HEK293 (cell line): ENCODE data around the gene GDE1.

Experiments
- CTCF ChIA-PET: fragments of 350-600 bp; formaldehyde crosslinking; extraction: SDS; loops from one replicate; lab custom pipeline; 2021; ENCODE audit warnings: antibody characterized with exemption; lab: Yijun Ruan, JAX
- POLR2A ChIA-PET: fragments of 300-600 bp; formaldehyde crosslinking; extraction: SDS; loops from one replicate; lab custom pipeline; 2020; ENCODE audit warnings: antibody characterized with exemption, inconsistent platforms; lab: Yijun Ruan, JAX
- H3K27ac ChIP-seq: fragments of 200-500 bp; sonication (Bioruptor generic); 2 replicates; pipeline ENCODE4 v1.5.1; 2014; ENCODE audit warnings: low read depth, low read length, control low read depth, inconsistent platforms; ENCODE audit errors: extremely low read depth
- H3K36me3 ChIP-seq, 2 experiments: fragments of 200-500 bp in 1 of 2; sonication (Bioruptor generic) in 1 of 2; 1 replicate in 1 of 2; 2 replicates in 1 of 2; pipeline ENCODE4 v1.5.1; 2014 to 2017; ENCODE audit warnings: inconsistent platforms in 2 of 2, low read length in 2 of 2; ENCODE audit not compliant: control insufficient read depth in 2 of 2, insufficient read depth in 1 of 2
- H3K4me1 ChIP-seq: fragments of 200-500 bp; sonication (Bioruptor generic); 2 replicates; pipeline ENCODE4 v1.5.1; 2014; ENCODE audit warnings: mild to moderate bottlenecking, low read length, inconsistent platforms; ENCODE audit not compliant: control insufficient read depth, insufficient read depth
- H3K4me3 ChIP-seq: 2 replicates; pipeline ENCODE4 v1.5.1; 2011; ENCODE audit warnings: low read depth, mild to moderate bottlenecking, control low read depth, low read length, moderate library complexity
- H3K9me3 ChIP-seq: fragments of 200-500 bp; sonication (Bioruptor generic); 2 replicates; pipeline ENCODE4 v1.5.1; 2014; ENCODE audit warnings: low read depth, low read length, inconsistent platforms; ENCODE audit not compliant: control insufficient read depth, insufficient read depth
- FEZF1 ChIP-seq: fragments of 450-650 bp; formaldehyde crosslinking; IDR thresholded peaks from 2 replicates; pipeline ENCODE4 v1.5.1; 2016; ENCODE audit warnings: missing biosample characterization, missing genetic modification characterization
- KLF1 ChIP-seq: fragments of 450-650 bp; formaldehyde crosslinking; IDR thresholded peaks from 2 replicates; pipeline ENCODE4 v1.5.1; 2016; ENCODE audit warnings: missing biosample characterization, missing genetic modification characterization
- KLF16 ChIP-seq: fragments of 450-650 bp; formaldehyde crosslinking; IDR thresholded peaks from 2 replicates; pipeline ENCODE4 v1.5.1; 2017; ENCODE audit warnings: missing biosample characterization, missing genetic modification characterization
- MEIS1 ChIP-seq: sonication (generic); formaldehyde crosslinking; IDR thresholded peaks from 2 replicates; pipeline ENCODE4 v1.8.1; 2022; ENCODE audit warnings: missing genetic modification reagents, mild to moderate bottlenecking, borderline replicate concordance
- MYNN ChIP-seq: fragments of 450-650 bp; formaldehyde crosslinking; IDR thresholded peaks from 2 replicates; pipeline ENCODE4 v1.5.1; 2016; ENCODE audit warnings: missing biosample characterization, missing genetic modification characterization, borderline replicate concordance
- OSR2 ChIP-seq: fragments of 450-650 bp; formaldehyde crosslinking; IDR thresholded peaks from 2 replicates; pipeline ENCODE4 v1.5.1; 2016; ENCODE audit warnings: missing biosample characterization, missing genetic modification characterization
- TCF7L2 ChIP-seq: IDR thresholded peaks from 2 replicates; pipeline ENCODE4 v1.6.1; 2011; ENCODE audit warnings: low read depth, mild to moderate bottlenecking, inconsistent platforms, low read length, moderate library complexity, borderline replicate concordance
- YY2 ChIP-seq: fragments of 450-650 bp; formaldehyde crosslinking; IDR thresholded peaks from 2 replicates; pipeline ENCODE4 v1.5.1; 2016; ENCODE audit warnings: missing biosample characterization, missing genetic modification characterization
- ZBTB21 ChIP-seq: fragments of 450-650 bp; formaldehyde crosslinking; IDR thresholded peaks from 2 replicates; pipeline ENCODE4 v1.5.1; 2017; ENCODE audit warnings: missing biosample characterization, missing genetic modification characterization
- ZFP37 ChIP-seq: fragments of 450-650 bp; formaldehyde crosslinking; IDR thresholded peaks from 2 replicates; pipeline ENCODE4 v1.5.1; 2016; ENCODE audit warnings: missing biosample characterization, missing genetic modification characterization
- ZNF112 ChIP-seq: fragments of 450-650 bp; formaldehyde crosslinking; IDR thresholded peaks from 2 replicates; pipeline ENCODE4 v1.5.0; 2017; ENCODE audit warnings: missing biosample characterization, missing genetic modification characterization
- ZNF140 ChIP-seq: fragments of 450-650 bp; formaldehyde crosslinking; IDR thresholded peaks from 2 replicates; pipeline ENCODE4 v1.5.1; 2016; ENCODE audit warnings: missing biosample characterization, missing genetic modification characterization
- ZNF157 ChIP-seq: fragments of 450-650 bp; formaldehyde crosslinking; IDR thresholded peaks from 2 replicates; pipeline ENCODE4 v1.5.1; 2016; ENCODE audit warnings: missing biosample characterization, missing genetic modification characterization
- ZNF184 ChIP-seq: fragments of 450-650 bp; IDR thresholded peaks from 2 replicates; pipeline ENCODE4 v1.5.1; 2018; ENCODE audit warnings: missing biosample characterization, mild to moderate bottlenecking, missing genetic modification characterization
- ZNF211 ChIP-seq: fragments of 450-650 bp; formaldehyde crosslinking; IDR thresholded peaks from 2 replicates; pipeline ENCODE4 v1.5.1; 2016; ENCODE audit warnings: low read depth, missing biosample characterization, missing genetic modification characterization
- ZNF311 ChIP-seq: fragments of 450-650 bp; formaldehyde crosslinking; IDR thresholded peaks from 2 replicates; pipeline ENCODE4 v1.5.1; 2017; ENCODE audit warnings: missing biosample characterization, missing genetic modification characterization, borderline replicate concordance
- ZNF335 ChIP-seq: fragments of 450-650 bp; formaldehyde crosslinking; conservative IDR thresholded peaks from 2 replicates; pipeline ENCODE4 v1.5.1; 2016; ENCODE audit warnings: missing biosample characterization, missing genetic modification characterization
- ZNF341 ChIP-seq: fragments of 450-650 bp; formaldehyde crosslinking; IDR thresholded peaks from 2 replicates; pipeline ENCODE4; 2016; ENCODE audit warnings: low read depth, missing biosample characterization, missing genetic modification characterization
- ZNF366 ChIP-seq: fragments of 450-650 bp; formaldehyde crosslinking; conservative IDR thresholded peaks from 2 replicates; pipeline ENCODE4 v1.5.1; 2016; ENCODE audit warnings: missing biosample characterization, missing genetic modification characterization
- ZNF423 ChIP-seq: fragments of 450-650 bp; formaldehyde crosslinking; IDR thresholded peaks from 2 replicates; pipeline ENCODE4 v1.5.1; 2016; ENCODE audit warnings: missing biosample characterization, missing genetic modification characterization
- ZNF501 ChIP-seq: fragments of 450-650 bp; formaldehyde crosslinking; IDR thresholded peaks from 2 replicates; pipeline ENCODE4 v1.5.1; 2016; ENCODE audit warnings: missing biosample characterization, missing genetic modification characterization
- ZNF510 ChIP-seq: fragments of 450-650 bp; formaldehyde crosslinking; IDR thresholded peaks from 2 replicates; pipeline ENCODE4 v1.5.1; 2018; ENCODE audit warnings: mild to moderate bottlenecking, missing genetic modification characterization, missing biosample characterization; ENCODE audit not compliant: insufficient replicate concordance
- ZNF514 ChIP-seq: fragments of 450-650 bp; formaldehyde crosslinking; IDR thresholded peaks from 2 replicates; pipeline ENCODE4 v1.5.1; 2016; ENCODE audit warnings: missing biosample characterization, missing genetic modification characterization
- ZNF529 ChIP-seq: fragments of 450-650 bp; formaldehyde crosslinking; IDR thresholded peaks from 2 replicates; pipeline ENCODE4 v1.5.1; 2017; ENCODE audit warnings: missing genetic modification characterization, missing biosample characterization; ENCODE audit not compliant: insufficient replicate concordance
- ZNF571 ChIP-seq: fragments of 450-650 bp; formaldehyde crosslinking; IDR thresholded peaks from 2 replicates; pipeline ENCODE4 v1.5.0; 2017; ENCODE audit warnings: missing biosample characterization, missing genetic modification characterization
- ZNF596 ChIP-seq: fragments of 450-650 bp; IDR thresholded peaks from 2 replicates; pipeline ENCODE4 v1.5.0; 2018; ENCODE audit warnings: missing biosample characterization, mild to moderate bottlenecking, missing genetic modification characterization, moderate library complexity
- ZNF610 ChIP-seq: fragments of 450-650 bp; formaldehyde crosslinking; IDR thresholded peaks from 2 replicates; pipeline ENCODE4 v1.5.1; 2016; ENCODE audit warnings: missing biosample characterization, missing genetic modification characterization, borderline replicate concordance
- ZNF621 ChIP-seq: fragments of 450-650 bp; formaldehyde crosslinking; IDR thresholded peaks from 2 replicates; pipeline ENCODE4 v1.5.1; 2017; ENCODE audit warnings: missing biosample characterization, missing genetic modification characterization
- ZNF623 ChIP-seq: fragments of 450-650 bp; formaldehyde crosslinking; IDR thresholded peaks from 2 replicates; pipeline ENCODE4 v1.5.1; 2016; ENCODE audit warnings: missing biosample characterization, missing genetic modification characterization
- ZNF654 ChIP-seq: fragments of 450-650 bp; formaldehyde crosslinking; IDR thresholded peaks from 2 replicates; pipeline ENCODE4 v1.5.1; 2016; ENCODE audit warnings: low read depth, missing biosample characterization, missing genetic modification characterization
- ZNF677 ChIP-seq: fragments of 450-650 bp; IDR thresholded peaks from 2 replicates; pipeline ENCODE4 v1.5.0; 2018; ENCODE audit warnings: missing biosample characterization, mild to moderate bottlenecking, missing genetic modification characterization, moderate library complexity
- ZNF792 ChIP-seq: fragments of 450-650 bp; formaldehyde crosslinking; IDR thresholded peaks from 2 replicates; pipeline ENCODE4 v1.5.1; 2016; ENCODE audit warnings: missing biosample characterization, missing genetic modification characterization
- ZSCAN16 ChIP-seq: fragments of 450-650 bp; formaldehyde crosslinking; IDR thresholded peaks from 2 replicates; pipeline ENCODE4 v1.5.1; 2016; ENCODE audit warnings: missing biosample characterization, missing genetic modification characterization
- ZSCAN30 ChIP-seq: fragments of 450-650 bp; IDR thresholded peaks from 2 replicates; pipeline ENCODE4 v1.5.1; 2018; ENCODE audit warnings: missing biosample characterization, mild to moderate bottlenecking, missing genetic modification characterization, moderate library complexity
- TF ChIP-seq, protein P1 (sequence below): fragments of 450-650 bp; formaldehyde crosslinking; IDR thresholded peaks from 2 replicates; pipeline ENCODE4 v1.5.1; 2016; ENCODE audit warnings: missing biosample characterization, missing genetic modification characterization
- TF ChIP-seq, protein P2 (sequence below): fragments of 450-650 bp; formaldehyde crosslinking; IDR thresholded peaks from 2 replicates; pipeline ENCODE4 v1.5.1; 2016; ENCODE audit warnings: missing biosample characterization, missing genetic modification characterization

GDE1 gene

DNA sequence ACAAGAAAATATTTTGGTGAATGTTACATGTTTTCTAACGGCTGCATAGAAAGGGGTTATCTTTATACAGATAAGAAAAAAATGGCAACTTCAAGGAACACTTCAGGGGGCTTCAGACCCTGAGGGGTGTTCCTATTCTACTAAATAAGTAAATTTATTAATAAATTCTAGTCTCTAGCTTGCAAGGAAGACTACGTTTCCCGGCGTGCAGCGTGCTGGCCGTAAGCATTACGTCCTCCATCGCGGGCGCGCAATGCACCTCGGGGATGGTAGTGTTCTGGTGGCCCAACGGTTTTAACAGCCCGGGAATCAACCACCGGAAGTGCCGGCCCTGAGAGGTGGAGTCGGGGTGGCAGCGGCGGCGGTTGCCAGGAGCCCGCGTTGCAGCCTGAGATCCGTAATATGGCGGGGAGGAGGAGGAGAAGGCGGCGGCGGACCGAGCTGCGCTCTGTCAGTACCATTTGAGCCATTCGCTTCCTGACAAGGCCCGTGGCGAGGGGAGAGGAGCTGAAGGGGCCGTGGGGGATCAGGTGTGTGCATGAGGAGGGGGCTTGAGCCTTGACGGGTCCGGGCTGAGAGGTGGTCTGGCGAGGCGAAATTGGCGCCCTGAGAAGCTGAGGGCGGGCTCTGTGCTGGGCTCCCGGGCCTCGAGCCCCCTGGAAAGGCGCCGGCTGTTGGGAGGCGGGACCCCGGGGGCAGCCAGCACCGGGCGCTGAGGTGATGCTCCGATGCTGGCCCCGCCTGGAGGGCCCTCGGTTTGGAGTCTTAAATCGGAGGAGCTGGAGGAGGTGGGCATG, 1.9 kb upstream of the GDE1 start, which contains the start of gene CCP110:
TSS of gene CCP110 (plus strand) at position 384 of the 797 bp plus-strand sequence. CDS start 3,940 bp downstream, outside the sequence.
- H3K36me3 ChIP-seq: peaks cover 8 to 12% of the 10 kb centered on the region in 2 experiments
- H3K4me1 ChIP-seq: peaks cover 14% of the 10 kb centered on the region; the same call in 1 of the 2 replicates
- ChIA-PET POLR2A (interaction anchor here (0.6 to 2.5 kb wide), 5 partner anchors 14 to 733 kb away, joined by 3 to 25 read pairs (median 3); partner anchors contain the start of genes RPS15A and VPS35L), CTCF (interaction anchor here (0.7 to 1.8 kb wide), 5 partner anchors 10 to 438 kb away, joined by 3 to 9 read pairs (median 3); partner anchors contain the start of gene VPS35L)
- peak within 1 kb of the TSS; percentile 68; the same call in 1 of the 2 replicates for H3K27ac ChIP-seq
- H3K9me3 ChIP-seq: no peaks in the 10 kb centered on the region
- H3K4me3 ChIP-seq: peak within 1 kb of the TSS; percentile 95
- TF ChIP-seq, protein P1, sequence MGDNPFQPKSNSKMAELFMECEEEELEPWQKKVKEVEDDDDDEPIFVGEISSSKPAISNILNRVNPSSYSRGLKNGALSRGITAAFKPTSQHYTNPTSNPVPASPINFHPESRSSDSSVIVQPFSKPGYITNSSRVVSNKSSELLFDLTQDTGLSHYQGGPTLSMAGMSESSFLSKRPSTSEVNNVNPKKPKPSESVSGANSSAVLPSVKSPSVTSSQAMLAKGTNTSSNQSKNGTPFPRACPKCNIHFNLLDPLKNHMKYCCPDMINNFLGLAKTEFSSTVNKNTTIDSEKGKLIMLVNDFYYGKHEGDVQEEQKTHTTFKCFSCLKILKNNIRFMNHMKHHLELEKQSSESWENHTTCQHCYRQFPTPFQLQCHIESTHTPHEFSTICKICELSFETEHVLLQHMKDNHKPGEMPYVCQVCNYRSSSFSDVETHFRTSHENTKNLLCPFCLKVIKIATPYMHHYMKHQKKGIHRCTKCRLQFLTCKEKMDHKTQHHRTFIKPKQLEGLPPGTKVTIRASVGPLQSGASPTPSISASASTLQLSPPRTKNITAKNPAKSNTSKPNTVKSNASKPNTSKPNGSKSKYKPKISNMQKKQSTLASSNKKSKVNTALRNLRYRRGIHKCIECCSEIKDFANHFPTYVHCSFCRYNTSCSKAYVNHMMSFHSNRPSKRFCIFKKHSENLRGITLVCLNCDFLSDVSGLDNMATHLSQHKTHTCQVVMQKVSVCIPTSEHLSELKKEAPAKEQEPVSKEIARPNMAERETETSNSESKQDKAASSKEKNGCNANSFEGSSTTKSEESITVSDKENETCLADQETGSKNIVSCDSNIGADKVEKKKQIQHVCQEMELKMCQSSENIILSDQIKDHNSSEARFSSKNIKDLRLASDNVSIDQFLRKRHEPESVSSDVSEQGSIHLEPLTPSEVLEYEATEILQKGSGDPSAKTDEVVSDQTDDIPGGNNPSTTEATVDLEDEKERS (tag by site-specific recombination): no peak
- TF ChIP-seq FEZF1 (tag by site-specific recombination) (no peak), ZSCAN16 (tag by site-specific recombination) (no peak), ZNF366 (tag by site-specific recombination) (no peak), YY2 (tag by site-specific recombination) (peak; percentile 86), ZNF610 (tag by site-specific recombination) (no peak), ZNF311 (no peak), ZNF654 (tag by site-specific recombination) (no peak), ZNF157 (tag by site-specific recombination) (no peak), OSR2 (tag by site-specific recombination) (no peak), ZNF211 (tag by site-specific recombination) (no peak), MEIS1 (CRISPR knock-in tag) (no peak), ZNF529 (tag by site-specific recombination) (no peak), ZNF184 (tag by site-specific recombination) (no peak), ZNF514 (tag by site-specific recombination) (no peak), ZNF596 (no peak), ZNF571 (tag by site-specific recombination) (no peak), TCF7L2 (no peak), ZNF341 (tag by site-specific recombination) (peak; percentile 43; the same call in 1 of the 2 replicates), ZNF623 (tag by site-specific recombination) (no peak), KLF16 (peak; percentile 76), ZSCAN30 (no peak), ZNF792 (tag by site-specific recombination) (no peak), ZNF112 (tag by site-specific recombination) (no peak), ZNF140 (tag by site-specific recombination) (no peak), ZNF501 (0 out of 2 replicates have a peak, but pooled peaks have one; percentile 68), ZNF510 (tag by site-specific recombination) (no peak), ZNF621 (no peak), MYNN (tag by site-specific recombination) (no peak), ZNF423 (tag by site-specific recombination) (no peak), ZNF335 (peak; percentile 98), ZFP37 (no peak), ZBTB21 (tag by site-specific recombination) (no peak; the same call in 1 of the 2 replicates), ZNF677 (tag by site-specific recombination) (no peak), KLF1 (tag by site-specific recombination) (no peak)
- TF ChIP-seq, protein P2, sequence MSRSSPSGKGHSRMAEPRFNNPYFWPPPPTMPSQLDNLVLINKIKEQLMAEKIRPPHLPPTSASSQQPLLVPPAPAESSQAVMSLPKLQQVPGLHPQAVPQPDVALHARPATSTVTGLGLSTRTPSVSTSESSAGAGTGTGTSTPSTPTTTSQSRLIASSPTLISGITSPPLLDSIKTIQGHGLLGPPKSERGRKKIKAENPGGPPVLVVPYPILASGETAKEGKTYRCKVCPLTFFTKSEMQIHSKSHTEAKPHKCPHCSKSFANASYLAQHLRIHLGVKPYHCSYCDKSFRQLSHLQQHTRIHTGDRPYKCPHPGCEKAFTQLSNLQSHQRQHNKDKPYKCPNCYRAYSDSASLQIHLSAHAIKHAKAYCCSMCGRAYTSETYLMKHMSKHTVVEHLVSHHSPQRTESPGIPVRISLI: no peak
